ENCODE results near the gene CSF1.
"Not testable (repeated sequence)": the region's sequence is repeated elsewhere in the genome, so short reads cannot be mapped to it uniquely, and the experiment has no call there.

The CSF1 gene

GRCh38 chr1:109937738-109938137 is 27.1 kb downstream of the CSF1 start:
- DNase-seq (ENCODE audit: low read depth) = no peak

DNA sequence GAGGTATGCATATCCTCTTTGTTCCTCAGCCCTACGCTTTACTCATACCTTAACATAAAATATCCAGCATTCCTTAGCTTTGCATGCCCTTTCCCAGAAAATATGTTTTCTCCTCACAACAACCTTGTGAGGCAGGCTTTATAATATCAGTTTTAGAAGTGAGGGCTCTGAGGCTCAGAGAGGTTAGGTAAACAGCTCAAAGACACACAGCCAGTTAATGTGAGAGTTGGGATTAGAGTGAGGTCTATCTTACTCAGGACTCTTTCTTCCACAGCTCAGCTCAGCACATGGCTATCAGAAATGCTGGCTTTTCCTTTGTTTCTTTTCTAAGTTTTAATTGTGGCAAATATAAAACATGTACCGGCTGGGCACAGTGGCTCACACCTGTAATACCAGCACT is 27.9 kb downstream of the CSF1 start:
- DNase-seq (ENCODE audit: low read depth) = no peak

DNA sequence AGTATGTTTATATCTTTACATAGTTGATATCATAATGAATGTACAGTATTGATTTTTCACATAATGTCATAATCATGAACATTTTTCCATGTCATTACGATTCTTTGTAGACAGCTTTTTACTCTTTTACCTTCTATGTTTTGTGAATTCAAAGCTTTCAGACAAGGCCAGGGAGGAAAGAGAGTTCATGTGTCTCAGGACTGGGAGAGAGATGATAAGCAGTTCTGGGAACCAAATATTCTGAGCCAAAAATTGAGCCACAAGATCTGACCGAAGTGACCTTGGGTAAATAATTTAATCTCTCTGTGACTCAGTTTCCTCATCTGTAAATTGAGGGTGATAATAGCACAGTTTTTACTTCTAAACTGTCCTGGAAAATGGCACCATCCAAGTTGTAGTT is 31.8 kb downstream of the CSF1 start:
- DNase-seq (ENCODE audit: low read depth) = no peak

- no peak for DNase-seq (ENCODE audit: low read depth)
Observed at GRCh38 chr1:109944541-109944940, 33.9 kb downstream of the CSF1 start.

DNA sequence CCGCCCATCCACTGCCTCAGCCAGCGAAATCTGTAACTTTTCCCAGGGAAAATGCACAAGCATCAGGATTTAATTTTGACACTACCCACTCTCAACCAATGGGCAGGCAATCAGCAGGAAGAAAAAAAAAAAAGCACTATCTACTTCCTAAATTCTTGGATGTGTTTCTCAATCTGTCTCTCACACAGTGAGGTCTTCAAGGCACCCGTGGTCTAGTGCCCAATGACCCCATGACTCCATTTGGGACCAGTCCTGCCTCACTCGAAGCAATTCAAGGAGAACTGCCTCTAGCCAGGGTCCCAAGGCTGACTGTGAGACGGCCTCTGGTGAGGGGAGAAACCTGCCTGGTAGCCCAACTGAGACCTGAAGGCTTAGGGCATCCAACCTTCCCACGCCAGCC is 35.9 kb downstream of the CSF1 start:
- DNase-seq (ENCODE audit: low read depth) = no peak

GRCh38 chr1:109947582-109948284 is 37.1 kb downstream of the CSF1 start:
- DNase-seq (ENCODE audit: low read depth) = no peak

DNA sequence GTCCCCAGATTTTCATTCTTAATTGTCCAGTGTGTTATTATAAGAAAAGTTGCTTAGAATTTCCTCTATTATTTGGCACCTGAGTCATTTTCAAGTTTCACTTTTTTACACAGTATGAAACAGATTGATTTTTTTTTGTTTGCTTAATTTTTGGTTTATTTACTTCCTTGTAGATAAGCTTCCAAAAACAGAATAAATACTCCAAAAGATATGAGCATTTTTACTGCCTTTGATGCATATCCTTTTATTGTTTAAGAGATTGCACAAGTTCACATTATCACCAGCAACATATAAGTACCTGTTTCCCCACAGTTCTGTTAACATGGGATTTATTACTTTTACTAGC is 37.6 kb downstream of the CSF1 start:
- no peak for DNase-seq (ENCODE audit: low read depth)

- DNase-seq (ENCODE audit: low read depth) = no peak
Observed at GRCh38 chr1:109950038-109950437, 39.4 kb downstream of the CSF1 start.

GRCh38 chr1:109950509-109950908 is 39.9 kb downstream of the CSF1 start:
- DNase-seq (ENCODE audit: low read depth) = no peak

DNA sequence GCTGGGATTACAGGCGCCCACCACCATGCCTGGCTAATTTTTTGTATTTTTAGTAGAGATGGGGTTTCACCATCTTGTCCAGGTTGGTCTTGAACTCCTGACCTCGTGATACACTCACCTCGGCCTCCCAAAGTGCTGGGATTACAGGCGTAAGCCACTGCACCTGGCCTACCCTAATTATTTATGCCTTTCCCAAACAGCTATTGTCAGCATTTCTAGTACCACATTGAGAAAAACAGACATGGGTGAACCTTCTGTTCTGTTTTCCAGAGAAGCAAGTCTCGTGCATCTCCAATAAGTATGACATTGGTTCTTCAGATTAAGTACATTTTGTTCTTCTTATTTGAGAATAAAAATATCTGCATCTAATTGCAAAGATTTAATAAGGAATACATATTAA is 40.9 kb downstream of the CSF1 start:
- not testable (repeated sequence) for DNase-seq (ENCODE audit: low read depth)

DNA sequence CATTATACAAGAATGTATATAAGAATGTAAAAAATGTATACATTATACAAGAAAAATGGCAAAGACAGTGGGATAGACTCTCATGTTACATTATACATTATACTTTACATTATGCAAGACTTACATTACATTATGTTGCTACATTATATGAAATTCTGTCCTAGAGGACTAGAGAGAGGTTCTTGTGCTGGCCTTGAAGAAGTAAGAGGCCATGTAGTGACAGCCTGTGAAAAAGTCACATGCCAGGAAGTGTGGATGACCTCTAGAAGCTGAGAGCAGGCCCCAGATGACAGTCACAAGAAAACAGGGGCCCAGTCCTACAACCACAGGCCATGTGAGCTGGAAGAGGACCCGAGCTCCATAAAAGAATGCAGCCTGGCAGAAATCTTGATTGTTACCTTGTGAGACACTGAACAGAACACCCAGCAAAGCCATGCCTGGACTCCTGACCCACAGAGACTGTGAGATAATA is 43.4 kb downstream of the CSF1 start:
- no peak for DNase-seq (ENCODE audit: low read depth)

DNA sequence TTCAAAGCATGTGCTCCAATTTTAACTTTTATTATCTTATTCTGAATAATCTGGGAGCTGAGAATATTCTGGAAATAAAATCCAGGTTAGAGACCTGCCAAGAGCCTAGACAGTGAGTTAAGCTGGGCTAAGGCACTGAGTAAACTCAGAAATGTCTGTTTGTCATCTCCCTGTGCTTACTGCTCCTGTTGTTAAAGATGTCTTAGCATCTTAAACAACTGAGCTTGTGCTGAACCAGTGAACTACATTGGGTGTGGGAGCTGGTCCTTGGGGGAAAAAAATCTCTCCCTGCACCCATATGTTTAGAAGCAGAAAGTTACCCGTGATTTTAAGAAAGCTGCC is 49.0 kb downstream of the CSF1 start:
- no peak for DNase-seq (ENCODE audit: low read depth)

- DNase-seq (ENCODE audit: low read depth) = no peak
Observed at GRCh38 chr1:109959974-109960744, 49.5 kb downstream of the CSF1 start.

- no peak for DNase-seq (ENCODE audit: low read depth)
Observed at GRCh38 chr1:109960745-109961094, 50.1 kb downstream of the CSF1 start.

GRCh38 chr1:109963864-109964263 is 53.2 kb downstream of the CSF1 start:
- no peak for DNase-seq (ENCODE audit: low read depth)

GRCh38 chr1:109969146-109969829 is 58.6 kb downstream of the CSF1 start:
- DNase-seq (ENCODE audit: low read depth) = no peak

GRCh38 chr1:109969907-109970306 is 59.3 kb downstream of the CSF1 start:
- no peak for DNase-seq (ENCODE audit: low read depth)

GRCh38 chr1:109971559-109971958 is 60.9 kb downstream of the CSF1 start:
- no peak for DNase-seq (ENCODE audit: low read depth)

DNA sequence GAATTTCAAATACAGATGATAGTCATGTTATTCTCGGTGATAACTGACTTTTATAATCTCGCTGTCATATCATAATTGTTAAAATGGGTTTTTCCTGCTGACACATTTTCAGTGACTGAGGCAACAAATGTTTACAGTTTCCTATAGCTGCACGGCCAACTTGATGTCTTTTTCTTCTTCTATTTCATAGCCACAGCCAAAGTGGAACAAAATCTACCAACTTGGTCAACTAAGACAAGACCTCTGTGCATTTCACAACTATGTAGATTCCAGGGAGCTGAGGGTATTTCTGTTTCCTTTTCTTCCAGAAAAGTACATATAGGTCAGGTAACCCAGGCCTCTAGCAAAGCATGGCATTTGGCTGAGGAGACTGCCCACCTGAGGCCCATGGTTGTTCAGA is 63.5 kb downstream of the CSF1 start:
- DNase-seq (ENCODE audit: low read depth) = no peak

DNA sequence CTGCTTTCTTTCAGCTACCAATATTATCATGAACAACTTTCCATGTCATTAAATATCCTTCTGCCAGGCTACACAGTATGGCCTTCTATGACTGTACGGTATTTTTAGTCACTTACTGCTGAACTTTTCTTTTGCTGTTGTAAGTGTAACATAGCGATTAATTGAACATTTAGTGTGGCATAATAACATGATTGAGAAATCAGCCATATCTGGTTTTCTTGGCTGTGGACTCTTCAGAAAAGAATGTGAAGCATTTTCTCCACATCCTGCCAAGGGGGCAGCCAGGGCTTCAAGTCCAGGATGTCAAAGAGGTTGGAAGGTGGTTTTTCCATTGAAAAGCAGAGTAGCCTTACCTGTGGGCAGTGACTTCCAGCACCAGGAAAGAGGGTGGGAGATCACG is 65.1 kb downstream of the CSF1 start:
- DNase-seq (ENCODE audit: low read depth) = no peak

GRCh38 chr1:109976762-109977161 is 66.1 kb downstream of the CSF1 start:
- DNase-seq (ENCODE audit: low read depth) = no peak

GRCh38 chr1:109977225-109977624 is 66.6 kb downstream of the CSF1 start:
- DNase-seq (ENCODE audit: low read depth) = no peak

GRCh38 chr1:109977657-109978378 is 67.2 kb downstream of the CSF1 start:
- DNase-seq (ENCODE audit: low read depth) = no peak

Measured in activated T-cell treated with anti-CD3 and anti-CD28 coated beads for 24 hours (primary cell).